ENCODE results near the gene CSH1. TPM values are rescaled to one million over a fixed set of nuclear protein-coding genes. Genes with fewer than 3 reads are reported as not detected.
"Not testable (repeated sequence)": the region's sequence is repeated elsewhere in the genome, so short reads cannot be mapped to it uniquely, and the experiment has no call there.

CSH1 gene
- total RNA-seq, 1 donor from 2014 or later = not detected

GRCh38 chr17:63871646-63872365, 24.6 kb downstream of the CSH1 start:
- H3K36me3 ChIP-seq (ENCODE audit: control insufficient read depth, insufficient read depth, low read length); DNase-seq (ENCODE audit: low read depth); FAIRE-seq; H3K27me3 ChIP-seq (ENCODE audit: control insufficient read depth, insufficient read depth, low read length); H3K4me3 ChIP-seq (ENCODE audit: low read depth, low read length): not testable (repeated sequence)

- H3K27me3 ChIP-seq (ENCODE audit: control insufficient read depth, insufficient read depth, low read length); H3K36me3 ChIP-seq (ENCODE audit: control insufficient read depth, insufficient read depth, low read length); H3K4me3 ChIP-seq (ENCODE audit: low read depth, low read length); DNase-seq (ENCODE audit: low read depth); FAIRE-seq: not testable (repeated sequence)
Measured at GRCh38 chr17:63870292-63870665, 26.1 kb downstream of the CSH1 start.

GRCh38 chr17:63869491-63870291, 26.7 kb downstream of the CSH1 start:
- not testable (repeated sequence) for H3K36me3 ChIP-seq (ENCODE audit: control insufficient read depth, insufficient read depth, low read length); H3K27me3 ChIP-seq (ENCODE audit: control insufficient read depth, insufficient read depth, low read length); FAIRE-seq; H3K4me3 ChIP-seq (ENCODE audit: low read depth, low read length)
- DNase-seq (ENCODE audit: low read depth) = peak; percentile 63

GRCh38 chr17:63866625-63867024, 29.7 kb downstream of the CSH1 start:
- not testable (repeated sequence) for DNase-seq (ENCODE audit: low read depth); H3K27me3 ChIP-seq (ENCODE audit: control insufficient read depth, insufficient read depth, low read length); FAIRE-seq; H3K36me3 ChIP-seq (ENCODE audit: control insufficient read depth, insufficient read depth, low read length); H3K4me3 ChIP-seq (ENCODE audit: low read depth, low read length)

GRCh38 chr17:63859257-63859656, 37.1 kb downstream of the CSH1 start:
- Histone ChIP-seq H3K27me3 (ENCODE audit: control insufficient read depth, insufficient read depth, low read length) (peaks cover 6% of the 10 kb centered on the region), H3K4me3 (ENCODE audit: low read depth, low read length) (no peak overlapping the region), H3K36me3 (ENCODE audit: control insufficient read depth, insufficient read depth, low read length) (peaks cover 1% of the 10 kb centered on the region)
- TF ChIP-seq CTCF (IDR thresholded peaks at IDR 0.05; ENCODE audit: insufficient read depth, low read length, severe bottlenecking) = no peak
- DNase-seq (ENCODE audit: low read depth) (no peak), FAIRE-seq (no peak)

GRCh38 chr17:63856425-63856824, 39.9 kb downstream of the CSH1 start:
- H3K4me3 ChIP-seq (ENCODE audit: low read depth, low read length); FAIRE-seq; DNase-seq (ENCODE audit: low read depth); H3K27me3 ChIP-seq (ENCODE audit: control insufficient read depth, insufficient read depth, low read length); H3K36me3 ChIP-seq (ENCODE audit: control insufficient read depth, insufficient read depth, low read length): not testable (repeated sequence)

- no peak overlapping the region for H3K4me3 ChIP-seq (ENCODE audit: low read depth, low read length)
- peaks cover 1% of the 10 kb centered on the region for H3K36me3 ChIP-seq (ENCODE audit: control insufficient read depth, insufficient read depth, low read length)
- TF ChIP-seq CTCF (IDR thresholded peaks at IDR 0.05; ENCODE audit: insufficient read depth, low read length, severe bottlenecking) = no peak
- DNase-seq (ENCODE audit: low read depth) (no peak), FAIRE-seq (no peak)
- H3K27me3 ChIP-seq (ENCODE audit: control insufficient read depth, insufficient read depth, low read length) = peaks cover 6% of the 10 kb centered on the region
Measured at GRCh38 chr17:63855185-63855584, 41.2 kb downstream of the CSH1 start.

- FAIRE-seq = no peak
- peaks cover 3% of the 10 kb centered on the region for H3K27me3 ChIP-seq (ENCODE audit: control insufficient read depth, insufficient read depth, low read length)
Measured at GRCh38 chr17:63854709-63855108, 41.7 kb downstream of the CSH1 start.

More at GRCh38 chr17:63854709-63855108, 41.7 kb downstream of the CSH1 start:
- DNase-seq (ENCODE audit: low read depth) = no peak
- Histone ChIP-seq H3K36me3 (ENCODE audit: control insufficient read depth, insufficient read depth, low read length) (peaks cover 1% of the 10 kb centered on the region), H3K4me3 (ENCODE audit: low read depth, low read length) (no peak overlapping the region)
- no peak for TF ChIP-seq CTCF (IDR thresholded peaks at IDR 0.05; ENCODE audit: insufficient read depth, low read length, severe bottlenecking)
